Fibroblast of skin of right quadriceps (primary cell): ENCODE measurements around the gene ANKRD52.
A peak's percentile ranks its signal among the peaks of the same experiment; 100 is the strongest.
"Not testable (repeated sequence)": the region's sequence is repeated elsewhere in the genome, so short reads cannot be mapped to it uniquely, and the experiment has no call there.

Experiments used
- DNase-seq: peaks from one replicate; pipeline ENCODE4 v3.0.0-alpha.2; 2013

Gene ANKRD52

DNA sequence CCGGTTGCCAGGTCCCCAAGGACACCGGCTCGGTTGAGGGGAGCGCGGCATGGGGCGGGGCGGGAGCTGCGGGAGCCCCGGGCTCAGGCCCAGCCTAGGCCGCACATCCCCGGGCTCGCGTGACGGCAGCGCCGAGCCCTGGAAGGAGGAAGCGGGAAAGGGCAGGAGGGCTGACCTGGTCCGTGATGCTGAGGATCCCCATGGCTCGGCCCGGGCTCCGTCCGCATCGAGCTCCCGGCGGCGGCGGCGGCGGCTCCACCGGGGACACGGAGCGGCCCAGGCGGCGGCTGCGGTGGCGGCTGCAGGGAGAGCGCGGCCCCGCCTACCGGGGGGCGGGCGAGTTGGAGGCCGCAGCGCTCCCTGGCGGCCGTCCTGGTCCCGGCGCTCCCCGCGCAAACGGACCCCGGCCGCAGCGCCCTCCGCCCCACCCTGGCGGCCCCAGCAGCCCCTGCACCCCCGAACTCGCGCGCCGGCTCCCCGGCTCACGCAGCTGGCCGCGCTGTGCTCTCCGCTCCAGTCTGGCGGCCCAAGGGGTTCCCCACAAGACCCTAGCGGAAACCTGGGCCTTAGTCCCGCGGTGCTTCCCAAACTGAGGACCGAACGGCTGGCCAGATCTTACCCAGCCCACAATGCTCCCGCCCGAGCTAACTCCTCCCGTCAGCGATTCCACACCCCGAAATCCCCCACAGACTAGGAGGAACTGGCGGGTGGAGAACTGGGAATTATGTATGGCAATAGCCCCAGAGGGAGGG lies at the start of gene ANKRD52:
TSS of gene ANKRD52 (minus strand) at position 317 of the 752 bp plus-strand sequence. CDS start at position 202, 115 bp downstream.
- peak; percentile 75 for DNase-seq

GRCh38 chr12:56307221-56307965 lies 49.2 kb upstream of the ANKRD52 start:
- no peak for DNase-seq

DNA sequence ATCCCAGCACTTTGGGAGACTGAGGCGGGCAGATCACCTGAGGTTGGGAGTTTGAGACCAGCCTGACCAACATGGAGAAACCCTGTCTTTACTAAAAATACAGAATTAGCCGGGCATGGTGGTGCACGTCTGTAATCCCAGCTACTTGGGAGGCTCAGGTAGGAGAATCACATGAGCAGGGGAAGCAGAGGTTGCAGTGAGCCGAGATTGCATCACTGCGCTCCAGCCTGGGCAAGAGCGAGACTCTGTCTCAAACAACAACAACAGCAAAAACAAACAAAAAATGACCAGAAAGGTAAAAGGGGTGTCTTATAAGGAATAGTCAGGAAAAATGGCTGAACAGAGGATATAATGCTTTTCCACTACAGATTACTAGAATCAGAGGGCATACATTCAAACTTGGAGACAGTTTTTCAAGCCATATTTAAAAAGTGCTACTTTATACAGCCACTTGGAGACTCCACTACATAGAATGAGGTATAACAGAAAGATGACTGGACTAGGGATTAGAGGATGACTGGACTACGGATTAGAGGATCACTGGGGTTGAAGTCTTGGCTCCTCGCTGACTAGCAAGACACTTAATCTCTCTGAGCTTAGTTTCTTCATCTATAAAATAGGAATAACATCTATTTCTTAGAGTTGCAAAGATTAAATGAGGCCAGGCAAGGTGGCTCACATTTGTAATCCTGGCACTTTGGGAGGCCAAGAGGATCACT lies 46.8 kb upstream of the ANKRD52 start:
- no peak for DNase-seq

DNA sequence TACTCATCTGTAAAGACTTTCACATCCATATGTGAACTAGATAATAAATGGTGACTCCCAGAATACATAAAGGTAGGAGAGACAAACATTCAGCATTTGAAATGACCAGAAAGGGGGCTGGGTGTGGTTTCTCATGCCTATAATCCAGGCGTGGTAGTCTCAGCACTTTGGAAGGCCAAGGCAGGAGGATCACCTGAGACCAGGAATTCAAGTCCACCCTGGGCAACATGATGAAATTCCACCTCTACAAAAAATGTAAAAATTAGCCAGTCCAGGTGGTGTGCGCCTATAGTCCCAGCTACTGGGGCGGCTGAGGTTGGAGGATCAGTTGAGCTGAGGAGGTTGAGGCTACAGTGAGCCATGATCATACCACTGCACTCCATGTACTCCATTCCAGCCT lies 46.1 kb upstream of the ANKRD52 start:
- no peak for DNase-seq

- DNase-seq = no peak
These were observed 42.7 kb upstream of the ANKRD52 start for GRCh38 chr12:56300644-56301464.

DNA sequence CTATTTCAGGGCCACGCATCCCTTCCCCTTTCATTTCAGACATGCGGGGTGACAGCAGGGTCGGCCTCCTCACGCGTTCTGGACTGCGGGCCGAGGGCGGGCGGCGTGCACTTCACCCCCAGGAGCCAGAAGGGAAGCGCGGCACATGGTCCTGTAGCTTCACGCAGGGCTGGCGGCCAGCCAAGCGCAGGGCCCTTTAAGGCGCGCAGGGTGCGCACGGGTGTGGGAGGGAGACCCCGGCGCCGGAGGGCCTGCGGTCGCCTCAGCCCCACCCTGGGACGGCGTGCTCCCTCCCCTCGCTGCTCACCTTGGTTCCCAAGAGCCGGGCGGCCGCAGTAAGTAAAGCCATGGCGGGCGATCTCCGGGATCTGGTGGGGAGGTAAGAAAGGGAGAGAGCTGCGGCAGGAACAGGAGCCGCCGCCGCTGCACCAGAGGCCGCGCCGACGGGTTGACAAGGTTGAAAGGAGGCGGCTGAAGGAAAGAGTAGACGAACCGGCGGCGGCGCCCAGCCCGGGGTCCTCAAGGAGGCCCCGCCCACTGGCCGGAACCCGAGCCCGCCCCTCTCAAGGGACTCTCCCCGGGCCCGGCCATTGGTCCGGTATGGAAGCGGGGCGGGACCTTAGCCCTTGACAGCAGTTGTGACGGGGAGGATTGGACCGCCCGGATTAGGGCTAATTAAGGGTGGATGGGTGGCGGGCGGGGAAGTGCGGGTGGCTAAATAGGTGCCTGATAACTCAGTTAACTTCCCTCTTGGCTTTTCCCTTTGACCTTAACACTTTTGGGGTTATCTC lies 41.9 kb upstream of the ANKRD52 start, which contains the start of gene CS:
TSS of gene CS (minus strand) at position 478 of the 791 bp plus-strand sequence. CDS start at position 349, 129 bp downstream.
- DNase-seq = peak; percentile 98

DNA sequence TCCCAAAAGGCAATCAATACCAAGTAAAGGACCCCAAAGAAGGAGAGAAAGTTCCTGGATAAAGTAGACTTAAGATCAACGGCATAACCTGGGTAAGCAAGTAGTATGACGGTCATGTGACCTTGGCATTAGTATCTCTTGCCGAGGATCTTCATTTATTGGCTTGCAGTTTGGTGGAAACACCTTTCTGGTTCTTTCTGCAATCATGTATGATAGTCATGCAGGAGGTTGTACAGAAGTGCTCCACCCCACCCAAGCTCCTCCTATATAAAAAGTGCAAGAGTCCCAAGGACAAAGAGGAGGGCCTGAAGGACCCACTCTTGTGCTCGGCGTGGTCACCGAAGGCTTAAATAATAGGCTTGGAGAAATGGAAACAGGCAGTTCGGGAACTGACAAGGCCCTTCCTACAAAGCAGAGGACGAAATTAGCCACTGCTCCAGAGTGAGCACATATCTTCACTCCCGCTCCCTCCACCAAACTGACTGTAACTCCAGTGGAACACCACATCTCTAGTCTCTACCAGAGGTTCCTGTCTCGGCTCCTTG lies 41.2 kb upstream of the ANKRD52 start:
- peak; percentile 11 for DNase-seq

DNA sequence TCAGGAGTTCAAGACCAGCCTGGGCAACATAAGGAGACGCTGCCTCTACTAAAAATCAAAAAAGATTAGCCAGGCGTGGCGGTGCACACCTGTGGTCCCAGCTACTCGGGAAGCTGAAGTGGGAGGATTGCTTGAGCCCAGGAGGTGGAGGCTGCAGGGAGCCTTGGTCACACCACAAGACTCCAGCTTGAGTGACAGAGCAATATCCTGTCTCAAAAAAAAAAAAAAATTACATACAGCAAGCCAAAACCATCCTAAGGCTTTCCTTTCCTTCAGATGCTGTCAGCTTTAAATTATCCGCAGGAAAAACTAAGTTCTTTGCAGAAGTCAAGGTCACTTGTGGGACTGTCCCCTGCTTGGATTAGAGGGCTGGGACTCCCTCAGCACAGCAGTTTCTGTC lies 40.6 kb upstream of the ANKRD52 start:
- DNase-seq = no peak

DNA sequence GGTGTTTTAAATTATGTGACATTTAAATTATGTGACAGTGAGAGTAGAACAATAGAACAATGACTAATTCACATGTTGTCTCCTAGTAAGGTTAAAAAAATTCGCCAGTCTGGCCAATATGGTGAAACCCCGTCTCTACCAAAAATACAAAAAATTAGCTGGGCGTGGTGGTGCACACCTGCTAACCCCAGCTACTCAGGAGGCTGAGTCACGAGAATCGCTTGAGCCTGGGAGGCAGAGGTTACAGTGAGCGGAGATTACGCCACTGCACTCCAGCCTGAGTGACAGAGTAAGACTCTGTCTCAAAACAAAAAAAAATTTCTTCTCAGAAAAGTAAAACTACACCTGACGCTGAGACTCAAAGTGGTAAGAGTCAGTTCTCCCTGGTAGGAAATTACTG lies 39.2 kb upstream of the ANKRD52 start:
- no peak for DNase-seq

- DNase-seq = no peak
These were observed 38.1 kb upstream of the ANKRD52 start for GRCh38 chr12:56296295-56296694.

DNA sequence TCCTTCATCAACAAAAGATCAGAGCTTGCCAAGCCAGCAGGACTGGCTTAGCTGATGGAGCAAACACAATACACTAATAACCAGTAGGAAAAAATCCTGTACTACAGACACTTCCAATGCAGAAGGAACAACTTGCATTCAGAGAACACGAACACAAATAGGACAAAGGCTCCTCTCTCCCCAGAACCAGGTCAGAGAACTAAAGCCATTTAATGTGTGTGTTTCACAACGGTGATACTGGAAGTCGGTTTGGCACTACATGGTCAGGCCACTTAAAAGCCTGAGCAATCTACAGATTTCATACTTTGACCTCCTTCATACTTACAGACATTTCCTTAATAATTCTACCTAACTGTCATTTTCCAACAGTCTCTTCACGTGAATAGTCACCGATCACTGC lies 35.6 kb upstream of the ANKRD52 start:
- DNase-seq = no peak

GRCh38 chr12:56288705-56289387 lies 30.7 kb upstream of the ANKRD52 start:
- no peak for DNase-seq

GRCh38 chr12:56286044-56286830 lies 28.1 kb upstream of the ANKRD52 start:
- DNase-seq = no peak

DNA sequence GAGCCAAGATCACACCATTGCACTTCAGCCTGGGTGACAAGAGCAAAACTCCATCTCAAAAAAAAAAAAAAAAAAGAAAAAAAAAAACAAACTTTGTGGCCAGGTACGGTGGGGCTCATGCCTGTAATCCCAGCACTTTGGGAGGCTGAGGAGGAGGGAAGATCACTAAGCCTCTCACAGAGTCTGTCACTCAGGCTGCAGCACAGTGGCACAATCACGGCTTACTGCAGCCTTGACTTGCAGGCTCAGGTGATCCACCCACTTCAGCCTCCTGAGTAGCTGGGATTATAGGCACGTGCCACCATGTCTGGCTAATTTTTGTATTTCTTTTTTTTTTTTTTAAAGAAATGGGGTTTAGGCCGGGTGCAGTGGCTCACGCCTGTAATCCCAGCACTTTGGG lies 26.1 kb upstream of the ANKRD52 start:
- DNase-seq = not testable (repeated sequence)

DNA sequence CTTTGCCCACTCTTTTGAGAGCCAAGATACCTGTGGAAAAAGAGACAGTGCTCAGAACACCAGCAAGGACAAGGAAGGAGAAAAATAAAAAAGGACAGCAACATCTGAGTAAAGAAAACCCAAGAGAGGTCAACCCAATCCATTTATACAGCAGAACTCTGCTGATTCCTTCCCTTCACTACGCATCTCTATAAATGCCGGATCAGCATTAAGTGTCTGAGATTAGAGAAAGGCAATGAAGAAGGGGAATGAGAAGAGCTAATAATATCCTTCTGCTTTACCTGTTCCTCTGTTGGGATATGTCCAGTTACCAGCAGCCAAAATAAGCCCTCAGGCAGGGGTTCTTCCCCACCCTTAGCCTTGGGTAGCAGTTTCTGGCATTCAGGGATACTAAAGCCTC lies 24.4 kb upstream of the ANKRD52 start:
- DNase-seq = no peak

GRCh38 chr12:56282030-56282429 lies 23.8 kb upstream of the ANKRD52 start:
- no peak for DNase-seq

GRCh38 chr12:56280849-56281248 lies 22.7 kb upstream of the ANKRD52 start:
- DNase-seq = no peak

GRCh38 chr12:56278905-56279304 lies 20.7 kb upstream of the ANKRD52 start:
- no peak for DNase-seq

- DNase-seq = no peak
These were observed 16.1 kb upstream of the ANKRD52 start for GRCh38 chr12:56274299-56274698.

- DNase-seq = not testable (repeated sequence)
These were observed 14.3 kb upstream of the ANKRD52 start for GRCh38 chr12:56272468-56272867.
